K562 (cell line): ENCODE measurements around the gene ETV7. TPM values are rescaled to one million over a fixed set of nuclear protein-coding genes. Genes with fewer than 3 reads are reported as not detected.

ENCODE experiments used
- CHCHD3 ChIP-seq: fragments of 250-450 bp; sonication (Bioruptor Pico); IDR thresholded peaks from 2 replicates; pipeline ENCODE4 v2.1.2; 2022; ENCODE audit warnings: mild to moderate bottlenecking
- STAG1 ChIP-seq: sonication (generic); formaldehyde crosslinking; IDR thresholded peaks from 2 replicates; pipeline ENCODE4 v1.5.0; 2020; ENCODE audit warnings: missing genetic modification reagents, borderline replicate concordance
- TOE1 ChIP-seq, 2 experiments: fragments of 450-650 bp in 1 of 2; sonication (generic) in 1 of 2; formaldehyde crosslinking in 1 of 2; IDR thresholded peaks; 2 replicates each; pipeline versions ENCODE4 v1.7.1 to v1.8.0; 2016 to 2022; ENCODE audit warnings: borderline replicate concordance in 2 of 2, mild to moderate bottlenecking in 2 of 2, antibody characterized with exemption in 1 of 2, inconsistent platforms in 1 of 2, low read depth in 1 of 2, missing genetic modification reagents in 1 of 2, moderate library complexity in 1 of 2
- polyA plus RNA-seq, 8 experiments: library from polyadenylated mRNA; depleted of rRNA in 4 of 8; stranded (reverse) in 5 of 8; unstranded in 3 of 8; fragments of >200 nt; fragmentation: Nextera tagmentation in 2 of 8; fragmentation: Illumina TruSeq in 1 of 8; extraction: Ambion mirVana in 2 of 8; extraction: Trizol in 1 of 8; gene quantifications; 2 replicates each; pipeline versions ENCODE4 v1.2.1 to v1.2.3, GENCODE V29; 2011 to 2014; ENCODE audit warnings: inconsistent platforms in 1 of 8, missing spikeins in 1 of 8
- total RNA-seq, 7 experiments: library from RNA; depleted of rRNA in 6 of 7; stranded (reverse); fragments of >200 nt in 6 of 7; fragmentation: Illumina TruSeq in 2 of 7; extraction: Trizol in 2 of 7; gene quantifications; 2 replicates each; pipeline versions ENCODE4 v1.2.1 to v1.2.3, GENCODE V29; 2011 to 2021; ENCODE audit warnings: low replicate concordance in 1 of 7
- TF ChIP-seq, protein P1 (sequence below): sonication (generic); formaldehyde crosslinking; IDR thresholded peaks from 2 replicates; pipeline ENCODE4 v1.8.1; 2023; ENCODE audit warnings: mild to moderate bottlenecking, missing genetic modification reagents
- TF ChIP-seq, protein P2 (sequence below): fragments of 200-800 bp; sonication (Bioruptor generic); IDR thresholded peaks from 2 replicates; pipeline ENCODE4 v1.6.1; 2016; ENCODE audit warnings: missing genetic modification characterization, missing compliant biosample characterization
- TF ChIP-seq, protein P3 (sequence below): sonication (generic); formaldehyde crosslinking; IDR thresholded peaks from 2 replicates; pipeline ENCODE4 v1.8.0; 2022; ENCODE audit warnings: missing genetic modification reagents, mild to moderate bottlenecking, borderline replicate concordance

Gene ETV7
- total and polyA plus RNA-seq, 9 of the 15 experiments (the other 6 are each of a cell fraction or from before 2014, with no cell fraction given), result 0.07 to 0.22 (median 0.14) TPM; not detected in 3

GRCh38 chr6:36350681-36351571, 36.5 kb downstream of the ETV7 start (continued):
- TF ChIP-seq STAG1 (CRISPR knock-in tag) (no peak), TOE1 (IDR thresholded peaks at IDR 0.05; ENCODE audit: borderline replicate concordance) (peak; percentile 57; the same call in 1 of the 2 replicates), TOE1 (CRISPR knock-in tag; IDR thresholded peaks at IDR 0.05; ENCODE audit: borderline replicate concordance, low read depth) (no peak), CHCHD3 (no peak)
- TF ChIP-seq, protein P1, sequence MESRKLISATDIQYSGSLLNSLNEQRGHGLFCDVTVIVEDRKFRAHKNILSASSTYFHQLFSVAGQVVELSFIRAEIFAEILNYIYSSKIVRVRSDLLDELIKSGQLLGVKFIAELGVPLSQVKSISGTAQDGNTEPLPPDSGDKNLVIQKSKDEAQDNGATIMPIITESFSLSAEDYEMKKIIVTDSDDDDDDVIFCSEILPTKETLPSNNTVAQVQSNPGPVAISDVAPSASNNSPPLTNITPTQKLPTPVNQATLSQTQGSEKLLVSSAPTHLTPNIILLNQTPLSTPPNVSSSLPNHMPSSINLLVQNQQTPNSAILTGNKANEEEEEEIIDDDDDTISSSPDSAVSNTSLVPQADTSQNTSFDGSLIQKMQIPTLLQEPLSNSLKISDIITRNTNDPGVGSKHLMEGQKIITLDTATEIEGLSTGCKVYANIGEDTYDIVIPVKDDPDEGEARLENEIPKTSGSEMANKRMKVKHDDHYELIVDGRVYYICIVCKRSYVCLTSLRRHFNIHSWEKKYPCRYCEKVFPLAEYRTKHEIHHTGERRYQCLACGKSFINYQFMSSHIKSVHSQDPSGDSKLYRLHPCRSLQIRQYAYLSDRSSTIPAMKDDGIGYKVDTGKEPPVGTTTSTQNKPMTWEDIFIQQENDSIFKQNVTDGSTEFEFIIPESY (CRISPR knock-in tag), result peak; percentile 37; the same call in 1 of the 2 replicates
- TF ChIP-seq, protein P2, sequence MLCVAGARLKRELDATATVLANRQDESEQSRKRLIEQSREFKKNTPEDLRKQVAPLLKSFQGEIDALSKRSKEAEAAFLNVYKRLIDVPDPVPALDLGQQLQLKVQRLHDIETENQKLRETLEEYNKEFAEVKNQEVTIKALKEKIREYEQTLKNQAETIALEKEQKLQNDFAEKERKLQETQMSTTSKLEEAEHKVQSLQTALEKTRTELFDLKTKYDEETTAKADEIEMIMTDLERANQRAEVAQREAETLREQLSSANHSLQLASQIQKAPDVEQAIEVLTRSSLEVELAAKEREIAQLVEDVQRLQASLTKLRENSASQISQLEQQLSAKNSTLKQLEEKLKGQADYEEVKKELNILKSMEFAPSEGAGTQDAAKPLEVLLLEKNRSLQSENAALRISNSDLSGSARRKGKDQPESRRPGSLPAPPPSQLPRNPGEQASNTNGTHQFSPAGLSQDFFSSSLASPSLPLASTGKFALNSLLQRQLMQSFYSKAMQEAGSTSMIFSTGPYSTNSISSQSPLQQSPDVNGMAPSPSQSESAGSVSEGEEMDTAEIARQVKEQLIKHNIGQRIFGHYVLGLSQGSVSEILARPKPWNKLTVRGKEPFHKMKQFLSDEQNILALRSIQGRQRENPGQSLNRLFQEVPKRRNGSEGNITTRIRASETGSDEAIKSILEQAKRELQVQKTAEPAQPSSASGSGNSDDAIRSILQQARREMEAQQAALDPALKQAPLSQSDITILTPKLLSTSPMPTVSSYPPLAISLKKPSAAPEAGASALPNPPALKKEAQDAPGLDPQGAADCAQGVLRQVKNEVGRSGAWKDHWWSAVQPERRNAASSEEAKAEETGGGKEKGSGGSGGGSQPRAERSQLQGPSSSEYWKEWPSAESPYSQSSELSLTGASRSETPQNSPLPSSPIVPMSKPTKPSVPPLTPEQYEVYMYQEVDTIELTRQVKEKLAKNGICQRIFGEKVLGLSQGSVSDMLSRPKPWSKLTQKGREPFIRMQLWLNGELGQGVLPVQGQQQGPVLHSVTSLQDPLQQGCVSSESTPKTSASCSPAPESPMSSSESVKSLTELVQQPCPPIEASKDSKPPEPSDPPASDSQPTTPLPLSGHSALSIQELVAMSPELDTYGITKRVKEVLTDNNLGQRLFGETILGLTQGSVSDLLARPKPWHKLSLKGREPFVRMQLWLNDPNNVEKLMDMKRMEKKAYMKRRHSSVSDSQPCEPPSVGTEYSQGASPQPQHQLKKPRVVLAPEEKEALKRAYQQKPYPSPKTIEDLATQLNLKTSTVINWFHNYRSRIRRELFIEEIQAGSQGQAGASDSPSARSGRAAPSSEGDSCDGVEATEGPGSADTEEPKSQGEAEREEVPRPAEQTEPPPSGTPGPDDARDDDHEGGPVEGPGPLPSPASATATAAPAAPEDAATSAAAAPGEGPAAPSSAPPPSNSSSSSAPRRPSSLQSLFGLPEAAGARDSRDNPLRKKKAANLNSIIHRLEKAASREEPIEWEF (CRISPR knock-in tag), result 0 out of 2 replicates have a peak, but pooled peaks have one; percentile 77
- TF ChIP-seq, protein P3, sequence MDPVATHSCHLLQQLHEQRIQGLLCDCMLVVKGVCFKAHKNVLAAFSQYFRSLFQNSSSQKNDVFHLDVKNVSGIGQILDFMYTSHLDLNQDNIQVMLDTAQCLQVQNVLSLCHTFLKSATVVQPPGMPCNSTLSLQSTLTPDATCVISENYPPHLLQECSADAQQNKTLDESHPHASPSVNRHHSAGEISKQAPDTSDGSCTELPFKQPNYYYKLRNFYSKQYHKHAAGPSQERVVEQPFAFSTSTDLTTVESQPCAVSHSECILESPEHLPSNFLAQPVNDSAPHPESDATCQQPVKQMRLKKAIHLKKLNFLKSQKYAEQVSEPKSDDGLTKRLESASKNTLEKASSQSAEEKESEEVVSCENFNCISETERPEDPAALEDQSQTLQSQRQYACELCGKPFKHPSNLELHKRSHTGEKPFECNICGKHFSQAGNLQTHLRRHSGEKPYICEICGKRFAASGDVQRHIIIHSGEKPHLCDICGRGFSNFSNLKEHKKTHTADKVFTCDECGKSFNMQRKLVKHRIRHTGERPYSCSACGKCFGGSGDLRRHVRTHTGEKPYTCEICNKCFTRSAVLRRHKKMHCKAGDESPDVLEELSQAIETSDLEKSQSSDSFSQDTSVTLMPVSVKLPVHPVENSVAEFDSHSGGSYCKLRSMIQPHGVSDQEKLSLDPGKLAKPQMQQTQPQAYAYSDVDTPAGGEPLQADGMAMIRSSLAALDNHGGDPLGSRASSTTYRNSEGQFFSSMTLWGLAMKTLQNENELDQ (CRISPR knock-in tag), result no peak
